Renal cortical epithelial cell (primary cell): Measurements from ENCODE around the gene RPUSD4. TPM values are rescaled to one million over a fixed set of nuclear protein-coding genes. Genes with fewer than 3 reads are reported as not detected.
A peak's percentile ranks its signal among the peaks of the same experiment; 100 is the strongest.
"Not testable (repeated sequence)": the region's sequence is repeated elsewhere in the genome, so short reads cannot be mapped to it uniquely, and the experiment has no call there.

Source experiments
- DNase-seq: peaks from one replicate; pipeline ENCODE4 v3.0.0-alpha.2; 2011; ENCODE audit warnings: low read depth
- total RNA-seq: library from RNA; depleted of rRNA; stranded (reverse); fragments of >200 nt; gene quantifications from 2 replicates; pipeline ENCODE4 v1.2.3, GENCODE V29; 2014

RPUSD4 gene
- 28.9 and 46.7 TPM in 2 replicates for total RNA-seq

DNA sequence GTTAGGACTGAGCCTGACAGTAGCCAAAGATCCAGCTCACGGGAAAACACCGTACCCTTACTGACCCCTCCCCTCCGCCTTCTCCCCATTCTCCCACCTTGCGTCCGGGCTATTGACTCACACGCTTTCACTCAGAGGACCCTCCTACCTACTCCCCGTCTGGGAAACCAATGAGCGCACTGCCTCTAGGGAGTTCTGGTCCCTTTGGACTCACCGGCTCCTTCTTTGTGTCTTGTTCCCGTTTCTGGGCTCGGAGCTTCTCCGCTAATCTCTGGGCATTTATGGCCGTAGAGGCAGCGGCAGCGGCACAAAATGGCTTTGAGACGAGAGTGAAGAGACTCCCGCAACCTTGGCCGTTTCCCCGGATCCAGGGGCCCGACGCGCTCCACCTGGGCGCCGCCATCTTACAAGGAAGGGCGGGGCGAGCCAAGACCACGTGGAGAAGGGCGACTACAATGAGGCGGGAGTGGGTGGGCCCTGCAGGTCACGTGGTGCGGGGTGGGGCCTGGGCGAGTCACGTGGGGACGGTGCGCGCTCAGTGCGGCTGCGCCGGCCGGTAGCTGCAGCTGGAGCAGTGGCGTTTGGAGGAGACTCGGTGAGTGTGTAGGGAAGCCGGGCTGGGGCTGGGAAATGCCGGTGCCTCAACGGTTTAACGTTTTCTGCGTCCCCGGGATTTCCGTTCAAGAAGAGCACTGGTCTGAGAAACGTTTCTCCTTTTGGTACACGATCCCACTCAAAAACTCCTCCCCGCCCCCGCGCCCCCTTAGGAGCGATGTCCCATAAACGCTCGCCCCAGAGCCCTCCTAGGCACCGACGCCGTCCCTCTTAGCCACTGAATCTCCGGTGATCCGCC lies at the start of gene RPUSD4, which contains the start of gene FAM118B:
TSS of gene RPUSD4 (minus strand) at position 415 of the 853 bp plus-strand sequence. CDS start at position 403, 12 bp downstream.
TSS of gene FAM118B (plus strand) at position 547 of the 853 bp plus-strand sequence. CDS start 23,220 bp downstream, outside the sequence.
- DNase-seq: peak; percentile 84

DNA sequence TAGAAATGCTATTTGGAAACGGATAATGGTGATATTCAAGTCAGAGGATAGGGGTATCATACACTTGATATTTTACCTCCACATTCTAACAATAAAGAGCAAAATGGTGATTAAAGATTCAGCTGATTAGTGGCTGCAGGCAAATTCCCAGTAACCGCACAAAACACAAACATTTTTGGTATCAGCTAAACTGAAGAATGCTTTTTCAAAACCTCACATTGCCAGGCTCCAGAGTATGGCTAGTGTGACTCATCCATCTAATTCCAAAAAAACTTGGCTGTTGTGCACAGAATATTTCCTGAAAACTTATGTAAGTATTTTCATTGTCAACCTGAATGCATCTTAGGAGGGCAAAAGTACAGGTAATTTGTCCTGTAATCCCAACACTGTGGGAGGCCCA lies 46.3 kb upstream of the RPUSD4 start:
- DNase-seq: no peak

GRCh38 chr11:126257144-126257543 lies 45.7 kb upstream of the RPUSD4 start:
- no peak for DNase-seq

GRCh38 chr11:126256216-126256615 lies 44.8 kb upstream of the RPUSD4 start:
- DNase-seq: no peak

GRCh38 chr11:126255507-126255906 lies 44.1 kb upstream of the RPUSD4 start:
- not testable (repeated sequence) for DNase-seq

DNA sequence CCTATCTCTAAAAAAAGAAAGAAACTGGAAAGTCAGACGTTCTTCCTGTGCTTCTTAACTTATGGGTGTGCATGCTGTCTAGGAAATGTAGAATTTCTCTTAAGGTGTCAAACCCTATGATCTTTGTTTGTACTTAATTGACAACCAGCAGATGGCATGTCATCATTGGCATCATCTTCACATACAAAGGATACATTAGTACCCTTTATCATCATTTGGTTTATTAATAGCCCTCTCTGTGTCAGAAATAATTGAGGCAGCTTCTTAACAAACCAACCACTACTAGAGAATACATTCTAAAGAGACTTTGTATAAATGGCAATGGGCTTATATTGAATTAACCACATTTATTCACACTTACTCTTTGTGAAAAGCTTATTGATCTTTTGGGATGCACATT lies 43.4 kb upstream of the RPUSD4 start:
- no peak for DNase-seq

GRCh38 chr11:126253265-126253664 lies 41.8 kb upstream of the RPUSD4 start:
- no peak for DNase-seq

GRCh38 chr11:126246636-126247035 lies 35.2 kb upstream of the RPUSD4 start:
- no peak for DNase-seq

GRCh38 chr11:126233391-126233790 lies 21.9 kb upstream of the RPUSD4 start:
- DNase-seq: no peak

- DNase-seq: no peak
Observed at GRCh38 chr11:126232683-126233082, 21.2 kb upstream of the RPUSD4 start.

GRCh38 chr11:126231725-126232459 lies 20.4 kb upstream of the RPUSD4 start:
- peak; percentile 81 for DNase-seq

DNA sequence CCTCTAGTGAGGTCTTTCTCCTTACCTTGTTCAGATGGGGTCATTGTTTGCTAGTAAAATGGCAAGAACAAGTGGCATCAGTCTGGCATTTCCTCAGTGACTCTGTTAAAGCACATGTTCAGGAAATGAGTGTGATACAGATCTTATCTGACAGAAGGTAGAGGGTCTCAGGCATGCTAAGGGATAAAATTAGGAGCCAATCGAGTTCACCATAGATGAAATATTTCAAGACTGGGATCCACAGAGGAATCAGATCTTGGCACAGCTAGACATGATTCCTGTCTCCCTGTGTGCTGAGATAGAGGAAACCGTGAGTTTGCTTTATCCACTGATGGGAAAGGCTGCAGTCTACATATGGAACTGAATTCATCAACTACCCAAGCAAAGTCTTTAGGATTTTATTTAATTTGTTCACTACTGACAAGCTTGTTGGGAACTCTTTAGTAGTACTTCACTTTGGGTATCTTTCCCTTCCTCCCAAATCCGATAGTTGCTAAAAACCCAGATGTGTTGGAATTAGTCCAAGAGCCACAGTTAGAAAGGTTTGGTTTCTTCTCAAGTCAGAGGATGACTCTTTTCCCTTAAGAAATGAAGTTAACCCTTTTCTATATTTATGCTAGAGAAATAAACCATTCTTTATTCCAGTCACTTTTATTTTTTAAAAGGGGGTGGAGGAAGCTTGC lies 18.5 kb upstream of the RPUSD4 start:
- no peak for DNase-seq

DNA sequence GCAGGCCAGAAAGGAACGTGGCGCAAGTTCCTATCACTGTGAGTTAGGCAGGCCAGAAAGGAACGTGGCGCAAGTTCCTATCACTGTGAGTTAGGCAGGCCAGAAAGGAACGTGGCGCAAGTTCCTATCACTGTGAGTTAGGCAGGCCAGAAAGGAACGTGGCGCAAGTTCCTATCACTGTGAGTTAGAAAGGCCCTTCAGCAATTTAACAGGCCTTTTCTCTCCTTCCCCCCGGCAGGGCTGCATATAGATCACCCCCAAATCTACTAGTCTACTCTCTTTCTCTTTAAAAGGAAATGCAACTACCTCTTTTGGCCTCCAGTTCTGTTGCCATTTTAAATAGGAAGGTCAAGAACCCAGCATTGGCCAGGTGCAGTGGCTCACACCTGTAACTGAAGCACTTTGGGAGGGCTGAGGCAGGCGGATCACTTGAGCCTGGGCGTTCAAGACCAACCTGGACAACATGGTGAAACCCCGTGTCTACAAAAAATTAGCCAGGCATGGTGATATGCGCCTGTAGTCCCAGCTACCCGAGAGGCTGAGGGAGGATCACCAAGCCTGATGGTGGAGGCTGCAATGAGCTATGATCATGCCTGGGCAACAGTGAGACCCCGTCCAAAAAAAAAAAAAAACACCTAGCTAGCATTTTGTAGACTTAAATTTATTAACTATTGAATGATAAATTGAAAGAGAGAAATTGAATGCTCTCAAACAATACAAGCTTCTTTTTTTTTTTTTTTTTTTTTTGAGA lies 15.1 kb upstream of the RPUSD4 start:
- no peak for DNase-seq

GRCh38 chr11:126225295-126225665 lies 13.8 kb upstream of the RPUSD4 start:
- DNase-seq: no peak

GRCh38 chr11:126224647-126225294 lies 13.3 kb upstream of the RPUSD4 start:
- DNase-seq: no peak

DNA sequence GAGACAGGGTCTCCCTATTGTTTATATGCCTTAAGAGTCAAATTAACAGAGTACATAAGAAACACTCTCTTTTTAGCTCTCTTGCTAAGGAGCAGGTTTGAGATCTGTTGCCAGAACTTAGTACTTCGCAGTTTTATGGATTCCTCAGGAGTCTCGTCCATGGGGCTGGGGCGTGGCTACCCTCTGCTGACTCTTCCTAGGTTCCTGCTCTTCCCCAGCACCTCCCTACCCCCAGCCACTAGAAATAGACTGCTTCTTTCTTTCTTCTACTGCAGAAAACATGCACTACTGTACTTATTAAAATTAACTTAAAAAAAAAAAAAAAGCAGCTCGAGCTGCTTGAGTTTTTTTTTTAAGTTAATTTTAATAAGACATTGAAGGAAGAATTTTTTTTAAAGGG lies 8.1 kb upstream of the RPUSD4 start:
- no peak for DNase-seq

DNA sequence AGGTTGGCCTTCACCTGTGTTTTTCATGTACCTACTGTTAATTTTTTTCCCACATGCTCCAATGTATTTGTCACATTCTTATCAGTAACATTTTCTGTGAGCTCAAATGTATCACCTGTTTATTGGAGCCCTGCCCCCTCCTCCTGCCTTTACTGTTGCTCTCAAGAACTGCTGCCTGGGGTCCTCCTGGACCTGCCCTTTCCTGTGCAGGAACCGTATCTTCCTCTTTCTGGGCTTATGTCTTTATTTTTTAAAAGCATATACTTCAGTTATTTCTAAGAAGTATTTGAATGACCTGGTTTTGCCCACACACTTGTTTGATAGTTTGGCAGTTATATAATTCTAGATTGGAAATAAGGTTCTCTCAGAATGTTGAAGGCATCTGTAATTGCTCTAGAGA lies 6.0 kb upstream of the RPUSD4 start:
- no peak for DNase-seq

GRCh38 chr11:126216526-126217305 lies 5.3 kb upstream of the RPUSD4 start:
- no peak for DNase-seq

DNA sequence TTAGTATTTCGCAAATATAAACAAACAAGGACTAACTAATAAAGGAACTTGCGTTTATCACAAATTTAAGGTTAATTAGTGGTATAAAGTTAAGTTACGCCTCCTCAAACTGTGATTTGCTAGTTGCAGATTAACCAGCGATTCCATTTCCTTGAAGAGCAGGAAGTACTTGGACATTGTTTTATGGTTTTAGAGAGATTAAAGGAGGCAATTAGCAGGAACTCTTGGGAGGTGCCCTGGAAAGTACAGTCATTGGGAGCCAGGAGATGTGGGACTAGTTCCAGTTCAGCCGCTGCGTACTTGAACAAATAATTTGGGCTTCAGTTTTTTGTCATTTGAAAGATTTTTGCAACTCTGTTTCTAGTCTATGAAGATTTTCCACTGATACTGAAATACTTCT lies 3.4 kb upstream of the RPUSD4 start:
- DNase-seq: peak; percentile 85

DNA sequence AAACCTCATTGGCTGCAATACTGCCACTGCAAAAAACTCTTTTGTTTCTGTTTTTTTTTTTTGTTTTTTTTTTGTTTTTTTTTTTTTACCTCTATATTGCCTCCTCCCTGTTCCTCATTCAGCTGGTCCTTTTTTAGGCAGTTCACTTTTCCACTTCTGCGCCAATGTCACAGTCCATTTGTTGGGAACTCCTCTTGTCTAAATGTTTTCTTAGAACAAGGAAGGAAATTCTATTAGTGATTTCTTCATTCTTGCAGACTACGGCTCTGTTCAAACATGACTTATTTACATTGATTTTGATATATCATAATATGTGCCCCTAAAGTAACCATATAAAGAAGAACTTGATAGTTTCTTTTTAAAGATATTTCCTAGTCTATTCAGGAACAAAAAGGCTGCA lies 3.0 kb upstream of the RPUSD4 start:
- DNase-seq: peak; percentile 18
